ENCODE measurements around the gene PRKG1.

- TF ChIP-seq CTCF (conservative IDR thresholded peaks at IDR 0.05 in 1 of 2, IDR thresholded peaks at IDR 0.05 in 1 of 2; ENCODE audit: low read depth in 1 of 2, low read length in 2 of 2) = no peak
- TF ChIP-seq EZH2 (IDR thresholded peaks at IDR 0.05; ENCODE audit: low read length, missing control alignments) = no peak
These were observed 583.7 kb downstream of the PRKG1 start for GRCh38 chr10:51658000-51658399.
